Activated CD8-positive, alpha-beta memory T cell treated with anti-CD3 and anti-CD28 coated beads, Interleukin-2, amount 50 U/mL, for 24 hours (primary cell): ENCODE data around the gene SPZ1.
"Not testable (repeated sequence)": the region's sequence is repeated elsewhere in the genome, so short reads cannot be mapped to it uniquely, and the experiment has no call there.

Experiments used
- DNase-seq: peaks from one replicate; pipeline ENCODE4 v3.0.0-alpha.2; 2020; ENCODE audit errors: extremely low read depth

Gene SPZ1

GRCh38 chr5:80319702-80320101, at the start of gene SPZ1:
TSS of gene SPZ1 (plus strand) at chr5:80320002. CDS start at chr5:80320216, 214 bp downstream.
- DNase-seq: no peak

GRCh38 chr5:80270543-80270942, 49.3 kb upstream of the SPZ1 start:
- DNase-seq: not testable (repeated sequence)

GRCh38 chr5:80275347-80275746, 44.5 kb upstream of the SPZ1 start:
- DNase-seq: no peak

GRCh38 chr5:80276186-80276585, 43.6 kb upstream of the SPZ1 start:
- no peak for DNase-seq

GRCh38 chr5:80277191-80277590, 42.6 kb upstream of the SPZ1 start:
- no peak for DNase-seq

GRCh38 chr5:80282054-80282453, 37.7 kb upstream of the SPZ1 start:
- no peak for DNase-seq

GRCh38 chr5:80283360-80283759, 36.4 kb upstream of the SPZ1 start:
- no peak for DNase-seq

- DNase-seq: no peak
These were observed 35.1 kb upstream of the SPZ1 start for GRCh38 chr5:80284720-80285119.

GRCh38 chr5:80288177-80288576, 31.6 kb upstream of the SPZ1 start:
- no peak for DNase-seq

- no peak for DNase-seq
These were observed 30.5 kb upstream of the SPZ1 start for GRCh38 chr5:80289320-80289719.

- DNase-seq: no peak
These were observed 28.0 kb upstream of the SPZ1 start for GRCh38 chr5:80291761-80292160.

- no peak for DNase-seq
These were observed 23.7 kb upstream of the SPZ1 start for GRCh38 chr5:80296121-80296520.

- no peak for DNase-seq
These were observed 20.2 kb upstream of the SPZ1 start for GRCh38 chr5:80299601-80300000.

GRCh38 chr5:80300125-80300524, 19.7 kb upstream of the SPZ1 start:
- no peak for DNase-seq

GRCh38 chr5:80300796-80301195, 19.0 kb upstream of the SPZ1 start:
- not testable (repeated sequence) for DNase-seq

GRCh38 chr5:80301342-80301741, 18.5 kb upstream of the SPZ1 start:
- not testable (repeated sequence) for DNase-seq

GRCh38 chr5:80302636-80303035, 17.2 kb upstream of the SPZ1 start:
- no peak for DNase-seq

- no peak for DNase-seq
These were observed 11.3 kb upstream of the SPZ1 start for GRCh38 chr5:80308526-80308925.

- no peak for DNase-seq
These were observed 9.7 kb upstream of the SPZ1 start for GRCh38 chr5:80309871-80310665.

GRCh38 chr5:80315244-80315643, 4.6 kb upstream of the SPZ1 start:
- DNase-seq: no peak

GRCh38 chr5:80318212-80318611, 1.6 kb upstream of the SPZ1 start:
- DNase-seq: no peak

GRCh38 chr5:80324912-80325311, 5.1 kb downstream of the SPZ1 start:
- DNase-seq: no peak

GRCh38 chr5:80326468-80326867, 6.7 kb downstream of the SPZ1 start:
- no peak for DNase-seq

GRCh38 chr5:80337379-80337778, 17.6 kb downstream of the SPZ1 start:
- DNase-seq: no peak
